Neural cell (in vitro differentiated cells): ENCODE results near the gene XXYLT1. TPM values are rescaled to one million over a fixed set of nuclear protein-coding genes. Genes with fewer than 3 reads are reported as not detected.

Source experiments
- H2AFZ ChIP-seq: fragments of 200-600, 300-800 bp; sonication (generic), shearing (Covaris generic); 2 replicates; pipeline ENCODE4 v1.6.0; 2014; ENCODE audit warnings: low read depth, mild to moderate bottlenecking, antibody characterized with exemption, low read length, moderate library complexity
- H3F3A ChIP-seq: fragments of 200-600 bp; shearing (Covaris generic); 2 replicates; pipeline ENCODE4 v1.6.1; 2016; ENCODE audit warnings: mild to moderate bottlenecking, moderate library complexity, mixed read lengths, antibody characterized with exemption, low read length; ENCODE audit not compliant: insufficient read depth, poor library complexity, severe bottlenecking
- H3K27ac ChIP-seq: fragments of 200-600, 300-800 bp; sonication (generic), shearing (Covaris generic); 2 replicates; pipeline ENCODE4 v1.5.1; 2014; ENCODE audit warnings: mild to moderate bottlenecking, low read length, moderate library complexity
- H3K27me3 ChIP-seq: fragments of 300-800, 200-600 bp; sonication (generic), shearing (Covaris generic); 2 replicates; pipeline ENCODE4 v1.6.0; 2014; ENCODE audit warnings: mild to moderate bottlenecking, low read depth, low read length, moderate library complexity; ENCODE audit not compliant: insufficient read depth
- H3K36me3 ChIP-seq: fragments of 300-800, 200-600 bp; sonication (generic), shearing (Covaris generic); 2 replicates; pipeline ENCODE4 v1.5.1; 2014; ENCODE audit warnings: mild to moderate bottlenecking, antibody characterized with exemption, low read length, moderate library complexity; ENCODE audit not compliant: insufficient read depth
- H3K4me2 ChIP-seq: fragments of 300-800, 200-600 bp; sonication (generic), shearing (Covaris generic); 2 replicates; pipeline ENCODE4 v1.6.0; 2014; ENCODE audit warnings: mild to moderate bottlenecking, low read length
- H3K4me3 ChIP-seq: fragments of 300-800, 200-600 bp; sonication (generic), shearing (Covaris generic); 2 replicates; pipeline ENCODE4 v1.5.1; 2014; ENCODE audit warnings: mild to moderate bottlenecking, low read length, moderate library complexity
- H3K79me2 ChIP-seq: fragments of 200-600 bp; shearing (Covaris generic); replicated peaks from 2 replicates; pipeline ENCODE4 v1.6.0; 2014; ENCODE audit warnings: mild to moderate bottlenecking, low read length, moderate library complexity; ENCODE audit not compliant: insufficient read depth
- H3K9ac ChIP-seq: fragments of 300-800, 200-600 bp; sonication (generic), shearing (Covaris generic); 2 replicates; pipeline ENCODE4 v1.6.1; 2016; ENCODE audit warnings: mild to moderate bottlenecking, low read length, mixed read lengths
- H3K9me2 ChIP-seq: fragments of 200-600 bp; shearing (Covaris generic); 2 replicates; pipeline ENCODE4 v1.6.1; 2016; ENCODE audit warnings: mild to moderate bottlenecking, low read length, mixed read lengths; ENCODE audit not compliant: insufficient read depth
- H3K9me3 ChIP-seq: fragments of 200-600, 300-800 bp; sonication (generic), shearing (Covaris generic); 2 replicates; pipeline ENCODE4 v1.6.1; 2016; ENCODE audit warnings: mild to moderate bottlenecking, mixed run types, low read length, moderate library complexity, mixed read lengths
- H4K20me1 ChIP-seq: fragments of 200-600 bp; shearing (Covaris generic); 2 replicates; pipeline ENCODE4 v1.6.1; 2016; ENCODE audit warnings: mild to moderate bottlenecking, mixed run types; ENCODE audit not compliant: insufficient read depth
- EP300 ChIP-seq: fragments of 450-650 bp; conservative IDR thresholded peaks from 2 replicates; pipeline ENCODE4 v1.6.1; 2014; ENCODE audit warnings: antibody characterized with exemption, mild to moderate bottlenecking, moderate library complexity; ENCODE audit not compliant: poor library complexity, severe bottlenecking
- EZH2 ChIP-seq: fragments of 200-600, 300-800 bp; shearing (Covaris generic), sonication (generic); IDR thresholded peaks from 2 replicates; pipeline ENCODE4 v1.6.1; 2014; ENCODE audit warnings: antibody characterized with exemption, low read length, borderline replicate concordance, mild to moderate bottlenecking; ENCODE audit not compliant: insufficient read depth, poor library complexity, severe bottlenecking
- MXI1 ChIP-seq: fragments of 450-650 bp; conservative IDR thresholded peaks from 2 replicates; pipeline ENCODE4 v1.6.1; 2014; ENCODE audit warnings: antibody characterized with exemption, mild to moderate bottlenecking; ENCODE audit not compliant: poor library complexity, severe bottlenecking
- POLR2AphosphoS5 ChIP-seq: IDR thresholded peaks from 2 replicates; pipeline ENCODE4 v1.6.1; 2012
- RAD21 ChIP-seq: fragments of 450-650 bp; conservative IDR thresholded peaks from 2 replicates; pipeline ENCODE4 v1.6.1; 2014; ENCODE audit warnings: antibody characterized with exemption, mild to moderate bottlenecking, moderate library complexity
- SMC3 ChIP-seq: fragments of 450-650 bp; conservative IDR thresholded peaks from 2 replicates; pipeline ENCODE4 v1.6.1; 2014; ENCODE audit warnings: antibody characterized with exemption, mild to moderate bottlenecking, moderate library complexity; ENCODE audit not compliant: poor library complexity
- TAF1 ChIP-seq: IDR thresholded peaks from 2 replicates; pipeline ENCODE4 v1.6.1; 2012; ENCODE audit warnings: low read depth
- polyA plus RNA-seq: library from polyadenylated mRNA; depleted of rRNA; stranded (reverse); fragments of >200 nt; gene quantifications from 2 replicates; pipeline ENCODE4 v1.2.3, GENCODE V29; 2014
- TF ChIP-seq, protein P1 (sequence below): IDR thresholded peaks from 2 replicates; pipeline ENCODE4 v1.6.1; 2012; ENCODE audit warnings: borderline replicate concordance
- TF ChIP-seq, protein P2 (sequence below): fragments of 450-650 bp; IDR thresholded peaks from 2 replicates; pipeline ENCODE4 v1.5.1; 2014; ENCODE audit warnings: antibody characterized with exemption, mild to moderate bottlenecking, moderate library complexity; ENCODE audit not compliant: poor library complexity, severe bottlenecking

The XXYLT1 gene
- polyA plus RNA-seq, 1 donor from 2014 or later = 25.4 TPM

DNA sequence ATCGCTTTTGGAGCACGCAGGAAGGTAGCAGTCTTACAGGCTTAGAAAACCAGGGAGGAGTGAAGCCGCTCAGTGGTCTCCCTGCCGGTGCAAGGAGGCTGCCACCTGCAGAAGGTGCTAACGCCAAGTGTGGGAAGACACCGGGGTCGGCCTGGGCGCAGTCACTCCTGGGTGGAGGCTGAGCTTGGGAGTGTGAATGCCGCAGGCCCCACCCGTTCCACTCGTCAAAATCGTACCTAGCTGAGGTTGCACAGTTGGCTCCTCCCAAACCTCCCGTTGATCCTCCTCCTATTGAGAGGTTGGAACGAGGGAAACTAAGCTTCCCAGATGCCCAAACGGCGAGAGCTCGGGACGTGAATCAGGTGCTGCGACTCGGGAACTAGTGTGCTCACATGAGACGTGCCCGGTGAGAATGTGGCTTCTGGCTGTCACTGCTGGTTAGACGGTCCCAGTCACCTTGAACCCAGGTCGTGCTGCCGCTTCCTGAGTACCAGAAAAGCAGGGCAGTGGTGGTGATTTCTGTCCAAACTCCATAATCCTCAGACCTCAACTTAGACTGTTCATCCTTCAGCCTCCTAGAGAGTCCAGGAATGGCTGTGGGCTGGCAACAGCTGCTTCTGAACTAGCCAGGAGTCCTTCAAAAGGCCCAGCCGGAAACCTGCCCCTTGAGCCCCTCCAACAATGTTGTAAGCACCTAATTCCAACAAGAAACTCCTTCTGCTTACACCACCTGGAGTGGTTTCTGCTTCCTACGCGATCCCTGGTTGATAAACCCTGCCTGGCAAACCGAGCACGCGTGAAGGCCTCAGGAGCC, 156.0 kb downstream of the XXYLT1 start:
- Histone ChIP-seq H3K79me2 (no peaks in the 10 kb centered on the region), H3K4me2 (no peak overlapping the region), H3K27ac (no peak overlapping the region), H2AFZ (no peak overlapping the region), H3K36me3 (no peaks in the 10 kb centered on the region), H3K27me3 (no peaks in the 10 kb centered on the region), H3K4me3 (no peak overlapping the region), H3K9ac (no peak overlapping the region), H3F3A (no peaks in the 10 kb centered on the region), H4K20me1 (no peaks in the 10 kb centered on the region), H3K9me3 (no peaks in the 10 kb centered on the region), H3K9me2 (no peaks in the 10 kb centered on the region)
- no peak for TF ChIP-seq TAF1
- TF ChIP-seq, protein P1, sequence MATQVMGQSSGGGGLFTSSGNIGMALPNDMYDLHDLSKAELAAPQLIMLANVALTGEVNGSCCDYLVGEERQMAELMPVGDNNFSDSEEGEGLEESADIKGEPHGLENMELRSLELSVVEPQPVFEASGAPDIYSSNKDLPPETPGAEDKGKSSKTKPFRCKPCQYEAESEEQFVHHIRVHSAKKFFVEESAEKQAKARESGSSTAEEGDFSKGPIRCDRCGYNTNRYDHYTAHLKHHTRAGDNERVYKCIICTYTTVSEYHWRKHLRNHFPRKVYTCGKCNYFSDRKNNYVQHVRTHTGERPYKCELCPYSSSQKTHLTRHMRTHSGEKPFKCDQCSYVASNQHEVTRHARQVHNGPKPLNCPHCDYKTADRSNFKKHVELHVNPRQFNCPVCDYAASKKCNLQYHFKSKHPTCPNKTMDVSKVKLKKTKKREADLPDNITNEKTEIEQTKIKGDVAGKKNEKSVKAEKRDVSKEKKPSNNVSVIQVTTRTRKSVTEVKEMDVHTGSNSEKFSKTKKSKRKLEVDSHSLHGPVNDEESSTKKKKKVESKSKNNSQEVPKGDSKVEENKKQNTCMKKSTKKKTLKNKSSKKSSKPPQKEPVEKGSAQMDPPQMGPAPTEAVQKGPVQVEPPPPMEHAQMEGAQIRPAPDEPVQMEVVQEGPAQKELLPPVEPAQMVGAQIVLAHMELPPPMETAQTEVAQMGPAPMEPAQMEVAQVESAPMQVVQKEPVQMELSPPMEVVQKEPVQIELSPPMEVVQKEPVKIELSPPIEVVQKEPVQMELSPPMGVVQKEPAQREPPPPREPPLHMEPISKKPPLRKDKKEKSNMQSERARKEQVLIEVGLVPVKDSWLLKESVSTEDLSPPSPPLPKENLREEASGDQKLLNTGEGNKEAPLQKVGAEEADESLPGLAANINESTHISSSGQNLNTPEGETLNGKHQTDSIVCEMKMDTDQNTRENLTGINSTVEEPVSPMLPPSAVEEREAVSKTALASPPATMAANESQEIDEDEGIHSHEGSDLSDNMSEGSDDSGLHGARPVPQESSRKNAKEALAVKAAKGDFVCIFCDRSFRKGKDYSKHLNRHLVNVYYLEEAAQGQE = no peak
- no peak for TF ChIP-seq RAD21
- no peak for TF ChIP-seq MXI1
- no peak for TF ChIP-seq EP300

DNA sequence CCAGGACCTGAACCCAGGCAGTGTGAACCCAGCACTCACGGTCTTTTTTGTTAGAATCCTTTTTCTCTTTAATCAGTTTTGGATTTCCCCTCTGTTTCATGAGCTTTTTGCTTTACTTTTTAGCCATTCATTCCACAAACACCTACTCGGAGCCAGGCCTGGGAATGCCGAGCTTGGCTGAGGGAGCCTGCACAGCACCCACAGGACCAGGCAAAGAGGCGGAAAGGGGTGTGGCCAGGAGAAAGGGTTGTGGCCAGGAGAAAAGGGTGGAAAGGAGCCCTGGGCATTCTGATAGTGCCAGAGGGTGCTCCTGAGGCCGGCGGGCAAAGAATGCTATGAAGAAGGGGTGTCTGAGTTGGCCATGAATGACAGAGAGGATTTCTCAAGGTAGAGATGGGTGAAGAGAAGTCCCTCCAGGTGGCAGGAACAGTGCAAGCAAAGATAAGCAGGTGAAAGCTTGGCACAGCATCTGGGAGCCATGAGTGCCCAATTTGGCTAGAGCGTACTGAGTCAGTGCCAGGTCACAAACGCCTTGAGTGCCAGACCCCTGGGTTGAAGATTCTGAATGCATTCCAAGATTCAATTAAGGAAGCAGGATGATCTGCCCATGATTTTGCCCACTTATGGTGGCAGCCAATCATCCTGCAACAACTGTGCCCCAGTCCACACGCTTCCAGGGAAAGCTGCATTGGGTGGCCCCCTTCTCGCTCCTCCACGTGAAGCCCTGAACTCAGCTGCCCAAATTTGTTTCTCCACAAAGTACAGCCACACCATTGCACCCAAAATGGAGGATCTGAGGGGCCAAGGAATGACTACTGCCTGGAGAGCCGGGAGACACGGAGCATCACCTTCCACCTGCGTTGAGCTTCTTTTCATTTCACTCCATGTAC, 157.2 kb downstream of the XXYLT1 start:
- Histone ChIP-seq H3K4me3 (no peak overlapping the region), H3K27ac (no peak overlapping the region), H3K36me3 (no peaks in the 10 kb centered on the region), H3K9me2 (no peaks in the 10 kb centered on the region), H4K20me1 (no peaks in the 10 kb centered on the region), H3K9me3 (no peaks in the 10 kb centered on the region), H3F3A (no peaks in the 10 kb centered on the region), H3K9ac (no peak overlapping the region), H3K4me2 (no peak overlapping the region), H3K79me2 (no peaks in the 10 kb centered on the region), H3K27me3 (no peaks in the 10 kb centered on the region), H2AFZ (no peak overlapping the region)
- TF ChIP-seq POLR2AphosphoS5 = no peak

GRCh38 chr3:195113048-195113447, 157.9 kb downstream of the XXYLT1 start:
- H3K9me2 ChIP-seq = no peaks in the 10 kb centered on the region
- no peaks in the 10 kb centered on the region for H3K79me2 ChIP-seq
- H3K9me3 ChIP-seq = no peaks in the 10 kb centered on the region
- H3K4me3 ChIP-seq = no peak overlapping the region
- no peaks in the 10 kb centered on the region for H3F3A ChIP-seq
- H3K36me3 ChIP-seq = no peaks in the 10 kb centered on the region
- TF ChIP-seq RAD21 (no peak), EZH2 (no peak), MXI1 (no peak), SMC3 (no peak), TAF1 (no peak), EP300 (no peak), POLR2AphosphoS5 (no peak)
- TF ChIP-seq, protein P1 = no peak
- TF ChIP-seq, protein P2, sequence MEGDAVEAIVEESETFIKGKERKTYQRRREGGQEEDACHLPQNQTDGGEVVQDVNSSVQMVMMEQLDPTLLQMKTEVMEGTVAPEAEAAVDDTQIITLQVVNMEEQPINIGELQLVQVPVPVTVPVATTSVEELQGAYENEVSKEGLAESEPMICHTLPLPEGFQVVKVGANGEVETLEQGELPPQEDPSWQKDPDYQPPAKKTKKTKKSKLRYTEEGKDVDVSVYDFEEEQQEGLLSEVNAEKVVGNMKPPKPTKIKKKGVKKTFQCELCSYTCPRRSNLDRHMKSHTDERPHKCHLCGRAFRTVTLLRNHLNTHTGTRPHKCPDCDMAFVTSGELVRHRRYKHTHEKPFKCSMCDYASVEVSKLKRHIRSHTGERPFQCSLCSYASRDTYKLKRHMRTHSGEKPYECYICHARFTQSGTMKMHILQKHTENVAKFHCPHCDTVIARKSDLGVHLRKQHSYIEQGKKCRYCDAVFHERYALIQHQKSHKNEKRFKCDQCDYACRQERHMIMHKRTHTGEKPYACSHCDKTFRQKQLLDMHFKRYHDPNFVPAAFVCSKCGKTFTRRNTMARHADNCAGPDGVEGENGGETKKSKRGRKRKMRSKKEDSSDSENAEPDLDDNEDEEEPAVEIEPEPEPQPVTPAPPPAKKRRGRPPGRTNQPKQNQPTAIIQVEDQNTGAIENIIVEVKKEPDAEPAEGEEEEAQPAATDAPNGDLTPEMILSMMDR = no peak
- H4K20me1 ChIP-seq = no peaks in the 10 kb centered on the region
- no peak overlapping the region for H3K4me2 ChIP-seq
- H3K27me3 ChIP-seq = no peaks in the 10 kb centered on the region
- no peak overlapping the region for H3K27ac ChIP-seq
- H2AFZ ChIP-seq = no peak overlapping the region
- no peak overlapping the region for H3K9ac ChIP-seq
